ENCODE results near the gene MSTN.

The MSTN gene

GRCh38 chr2:190062601-190063000 is at the start of gene MSTN:
TSS of gene MSTN (minus strand) at chr2:190062729. CDS start at chr2:190062596, 133 bp downstream.
- no peaks in the 10 kb centered on the region for H3K9me2 ChIP-seq (ENCODE audit: low read depth, low read length)
- H3K27ac ChIP-seq (ENCODE audit: low read depth, low read length, poor library complexity, severe bottlenecking) = no peak within 1 kb of the TSS
- H3K27me3 ChIP-seq (ENCODE audit: insufficient read depth, low read length) = no peaks in the 10 kb centered on the region
- no peak for TF ChIP-seq EZH2 (IDR thresholded peaks at IDR 0.05; ENCODE audit: borderline replicate concordance, low read length)
- TF ChIP-seq CTCF (IDR thresholded peaks at IDR 0.05; ENCODE audit: low read length) = no peak
- no peak within 1 kb of the TSS for H2AFZ ChIP-seq (ENCODE audit: low read length)
- no peaks in the 10 kb centered on the region for H3K9me3 ChIP-seq (ENCODE audit: low read length)
- no peak within 1 kb of the TSS for H3K4me2 ChIP-seq (ENCODE audit: low read length)
- no peaks in the 10 kb centered on the region for H4K20me1 ChIP-seq (ENCODE audit: insufficient read depth, low read length)
- no peaks in the 10 kb centered on the region for H3K36me3 ChIP-seq (ENCODE audit: insufficient read depth, low read length)
- H3K9ac ChIP-seq (ENCODE audit: low read length) = no peak within 1 kb of the TSS
- no peaks in the 10 kb centered on the region for H3K4me1 ChIP-seq (ENCODE audit: insufficient read depth, low read length, severe bottlenecking)
- H3F3A ChIP-seq (ENCODE audit: insufficient read depth, low read length) = no peaks in the 10 kb centered on the region
- no peaks in the 10 kb centered on the region for H3K79me2 ChIP-seq (ENCODE audit: insufficient read depth, low read length)
- no peak within 1 kb of the TSS for H3K4me3 ChIP-seq (ENCODE audit: low read depth, low read length, poor library complexity, severe bottlenecking)

GRCh38 chr2:190111166-190111565 is 48.6 kb upstream of the MSTN start:
- H3K4me3 ChIP-seq (ENCODE audit: low read depth, low read length, poor library complexity, severe bottlenecking) = no peak overlapping the region
- H3K9me3 ChIP-seq (ENCODE audit: low read length) = no peaks in the 10 kb centered on the region
- TF ChIP-seq EZH2 (IDR thresholded peaks at IDR 0.05; ENCODE audit: borderline replicate concordance, low read length) = no peak
- no peak for TF ChIP-seq CTCF (IDR thresholded peaks at IDR 0.05; ENCODE audit: low read length)
- no peaks in the 10 kb centered on the region for H3K9me2 ChIP-seq (ENCODE audit: low read depth, low read length)
- no peaks in the 10 kb centered on the region for H3F3A ChIP-seq (ENCODE audit: insufficient read depth, low read length)
- no peaks in the 10 kb centered on the region for H3K36me3 ChIP-seq (ENCODE audit: insufficient read depth, low read length)
- H3K27ac ChIP-seq (ENCODE audit: low read depth, low read length, poor library complexity, severe bottlenecking) = no peak overlapping the region
- no peaks in the 10 kb centered on the region for H3K27me3 ChIP-seq (ENCODE audit: insufficient read depth, low read length)
- no peak overlapping the region for H2AFZ ChIP-seq (ENCODE audit: low read length)
- no peaks in the 10 kb centered on the region for H4K20me1 ChIP-seq (ENCODE audit: insufficient read depth, low read length)
- no peaks in the 10 kb centered on the region for H3K4me1 ChIP-seq (ENCODE audit: insufficient read depth, low read length, severe bottlenecking)
- no peak overlapping the region for H3K9ac ChIP-seq (ENCODE audit: low read length)
- no peak overlapping the region for H3K4me2 ChIP-seq (ENCODE audit: low read length)
- no peaks in the 10 kb centered on the region for H3K79me2 ChIP-seq (ENCODE audit: insufficient read depth, low read length)

- no peaks in the 10 kb centered on the region for H4K20me1 ChIP-seq (ENCODE audit: insufficient read depth, low read length)
- H3K9me2 ChIP-seq (ENCODE audit: low read depth, low read length) = no peaks in the 10 kb centered on the region
- H2AFZ ChIP-seq (ENCODE audit: low read length) = no peak overlapping the region
- no peaks in the 10 kb centered on the region for H3F3A ChIP-seq (ENCODE audit: insufficient read depth, low read length)
- H3K36me3 ChIP-seq (ENCODE audit: insufficient read depth, low read length) = no peaks in the 10 kb centered on the region
- no peak overlapping the region for H3K9ac ChIP-seq (ENCODE audit: low read length)
- TF ChIP-seq EZH2 (IDR thresholded peaks at IDR 0.05; ENCODE audit: borderline replicate concordance, low read length) (no peak), CTCF (IDR thresholded peaks at IDR 0.05; ENCODE audit: low read length) (no peak)
- H3K27me3 ChIP-seq (ENCODE audit: insufficient read depth, low read length) = no peaks in the 10 kb centered on the region
- H3K4me2 ChIP-seq (ENCODE audit: low read length) = no peak overlapping the region
- H3K4me1 ChIP-seq (ENCODE audit: insufficient read depth, low read length, severe bottlenecking) = no peaks in the 10 kb centered on the region
- no peaks in the 10 kb centered on the region for H3K79me2 ChIP-seq (ENCODE audit: insufficient read depth, low read length)
- H3K9me3 ChIP-seq (ENCODE audit: low read length) = no peaks in the 10 kb centered on the region
- no peak overlapping the region for H3K4me3 ChIP-seq (ENCODE audit: low read depth, low read length, poor library complexity, severe bottlenecking)
- H3K27ac ChIP-seq (ENCODE audit: low read depth, low read length, poor library complexity, severe bottlenecking) = no peak overlapping the region
Measured at GRCh38 chr2:190110699-190111098, 48.2 kb upstream of the MSTN start.

Measured in OCI-LY1 (cell line).